T1000 (cell line): ENCODE measurements around the gene CNPY4.
A peak's percentile ranks its signal among the peaks of the same experiment; 100 is the strongest.
"Not testable (repeated sequence)": the region's sequence is repeated elsewhere in the genome, so short reads cannot be mapped to it uniquely, and the experiment has no call there.

ENCODE experiments used
- DNase-seq: peaks from one replicate; lab custom pipeline; 2025; ENCODE audit warnings: mixed read lengths; lab: John Stamatoyannopoulos, UW

Gene CNPY4

GRCh38 chr7:100119970-100120732 is 717 bp downstream of the CNPY4 start:
- no peak for DNase-seq

- DNase-seq: no peak
These were observed 1.3 kb downstream of the CNPY4 start for GRCh38 chr7:100120733-100121036.

GRCh38 chr7:100122067-100122466 is 2.6 kb downstream of the CNPY4 start:
- no peak for DNase-seq

- DNase-seq: no peak
These were observed 3.1 kb downstream of the CNPY4 start for GRCh38 chr7:100122568-100122967.

- no peak for DNase-seq
These were observed 5.1 kb downstream of the CNPY4 start for GRCh38 chr7:100124301-100125230.

DNA sequence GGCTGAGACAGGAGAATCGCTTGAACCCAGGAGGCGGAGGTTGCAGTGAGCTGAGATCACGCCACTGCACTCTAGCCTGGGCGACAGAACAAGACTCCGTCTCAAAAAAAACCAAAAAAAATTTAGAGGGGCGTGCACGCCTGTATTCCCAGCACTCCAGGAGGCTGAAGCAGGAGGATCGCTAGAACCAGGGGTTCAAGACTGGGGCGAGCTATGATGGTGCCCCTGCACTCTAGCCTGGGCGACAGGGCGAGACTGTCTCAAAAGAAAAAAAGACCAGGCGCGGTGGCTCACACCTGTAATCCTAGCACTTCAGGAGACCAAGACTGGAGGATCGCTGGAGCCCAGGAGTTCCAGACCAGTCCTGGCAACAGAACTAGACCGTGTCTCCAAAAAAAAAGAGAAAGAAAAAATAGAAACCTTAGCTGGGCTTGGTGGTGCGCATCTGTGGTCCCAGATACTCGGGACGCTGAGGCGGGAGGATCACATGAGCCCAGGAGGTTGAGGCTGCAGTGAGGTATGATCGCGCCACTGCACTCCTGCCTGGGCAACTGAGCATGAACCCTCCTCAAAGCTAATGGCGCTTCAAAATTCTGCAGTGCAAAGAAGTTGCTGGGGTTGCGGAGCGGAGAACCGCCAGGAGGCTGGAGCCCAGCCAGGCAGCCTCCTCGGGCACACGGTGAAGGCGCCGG is 7.0 kb downstream of the CNPY4 start:
- no peak for DNase-seq

DNA sequence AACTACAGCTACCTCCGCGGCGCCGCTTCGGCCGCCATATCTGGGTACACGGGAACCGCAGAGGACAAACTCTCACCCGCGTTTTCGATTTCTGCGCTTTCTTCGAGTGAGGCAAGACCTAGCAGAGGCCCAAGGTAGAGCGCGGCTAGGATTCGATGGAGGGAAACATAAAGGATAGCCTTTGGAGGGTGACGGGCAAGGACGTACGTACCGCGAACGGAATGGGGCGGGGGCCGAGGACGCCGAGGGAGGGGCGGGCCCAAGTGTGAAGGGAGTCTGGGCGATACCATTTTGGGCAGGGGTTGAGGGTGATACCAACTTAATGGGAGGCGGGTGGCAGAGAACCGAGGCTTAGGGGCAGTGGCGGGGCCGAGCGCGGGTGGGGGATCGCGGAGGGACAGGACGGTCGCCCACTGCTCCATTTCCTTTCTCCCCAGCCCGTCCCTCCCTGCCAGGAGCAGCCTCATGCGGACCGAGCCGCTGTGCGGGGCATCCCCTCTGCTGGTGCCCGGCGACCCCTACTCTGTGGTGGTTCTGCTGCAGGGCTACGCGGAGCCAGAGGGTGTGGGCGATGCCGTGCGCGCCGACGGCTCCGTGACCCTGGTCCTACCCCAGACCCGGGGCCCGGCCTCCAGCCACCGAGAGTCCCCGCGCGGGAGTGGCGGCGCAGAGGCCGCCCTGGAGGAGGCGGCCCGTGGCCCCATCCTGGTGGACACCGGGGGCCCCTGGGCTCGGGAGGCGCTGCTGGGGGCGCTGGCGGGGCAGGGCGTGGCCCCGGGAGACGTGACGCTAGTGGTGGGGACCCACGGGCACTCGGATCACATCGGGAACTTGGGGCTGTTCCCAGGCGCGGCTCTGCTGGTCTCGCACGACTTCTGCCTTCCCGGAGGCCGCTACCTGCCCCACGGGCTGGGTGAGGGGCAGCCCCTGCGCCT is 7.8 kb downstream of the CNPY4 start, which contains the start of gene MBLAC1:
Gene MBLAC1 (plus strand): TSS at position 37 of the 935 bp plus-strand sequence. CDS start 429 bp downstream, at position 466.
- DNase-seq: peak; percentile 76

DNA sequence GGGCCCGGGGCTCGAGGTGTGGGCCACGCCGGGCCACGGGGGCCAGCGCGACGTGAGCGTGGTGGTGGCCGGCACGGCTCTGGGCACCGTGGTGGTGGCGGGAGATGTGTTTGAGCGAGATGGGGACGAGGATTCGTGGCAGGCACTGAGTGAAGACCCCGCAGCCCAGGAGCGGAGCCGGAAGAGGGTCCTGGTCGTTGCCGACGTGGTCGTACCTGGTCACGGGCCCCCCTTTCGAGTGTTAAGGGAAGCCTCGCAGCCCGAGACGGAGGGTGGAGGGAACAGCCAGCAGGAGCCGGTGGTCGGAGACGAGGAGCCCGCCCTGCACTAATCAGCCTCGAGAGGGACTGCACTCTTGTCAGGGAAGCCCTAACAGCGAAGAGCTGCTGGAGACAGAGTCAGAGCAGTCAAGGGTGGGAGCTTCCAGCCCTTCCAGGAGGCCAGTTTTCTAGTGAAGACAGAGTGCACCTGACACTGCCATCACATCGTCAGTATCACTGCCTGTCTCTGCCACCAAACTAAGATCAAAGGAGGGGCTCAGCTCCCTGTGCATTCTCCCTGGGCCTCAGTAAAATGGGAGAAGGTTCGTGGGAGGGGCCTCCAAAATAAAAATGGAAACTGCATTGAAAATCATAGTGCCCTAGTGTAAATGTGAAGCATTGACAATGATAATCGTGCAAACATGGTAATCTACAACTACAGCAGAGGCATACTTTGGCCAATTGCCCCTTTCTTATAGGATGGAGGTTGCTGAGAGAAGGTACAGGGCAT is 8.6 kb downstream of the CNPY4 start:
- no peak for DNase-seq

GRCh38 chr7:100128637-100128963 is 9.2 kb downstream of the CNPY4 start:
- no peak for DNase-seq

DNA sequence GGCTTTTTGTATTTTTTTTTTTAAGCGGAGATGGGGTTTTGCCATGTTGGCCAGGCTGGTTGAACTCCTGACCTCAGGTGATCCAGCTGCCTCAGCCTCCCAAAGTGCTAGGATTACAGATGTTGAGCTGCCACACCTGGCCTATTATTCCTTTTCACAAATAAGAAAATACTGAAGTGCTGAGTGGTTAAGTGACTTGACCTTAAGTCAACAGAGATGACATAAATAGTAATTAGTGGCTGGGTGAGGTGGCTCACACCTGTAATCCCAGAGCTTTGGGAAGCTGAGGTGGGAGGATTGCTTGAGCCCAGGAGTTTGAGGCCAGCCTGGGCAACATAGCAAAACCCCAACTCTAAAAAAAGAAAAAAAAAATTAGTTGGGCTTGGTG is 10.8 kb downstream of the CNPY4 start:
- not testable (repeated sequence) for DNase-seq

- peak; percentile 29 for DNase-seq
These were observed 11.4 kb downstream of the CNPY4 start for GRCh38 chr7:100130608-100131453.

GRCh38 chr7:100132126-100132525 is 12.7 kb downstream of the CNPY4 start:
- DNase-seq: no peak

DNA sequence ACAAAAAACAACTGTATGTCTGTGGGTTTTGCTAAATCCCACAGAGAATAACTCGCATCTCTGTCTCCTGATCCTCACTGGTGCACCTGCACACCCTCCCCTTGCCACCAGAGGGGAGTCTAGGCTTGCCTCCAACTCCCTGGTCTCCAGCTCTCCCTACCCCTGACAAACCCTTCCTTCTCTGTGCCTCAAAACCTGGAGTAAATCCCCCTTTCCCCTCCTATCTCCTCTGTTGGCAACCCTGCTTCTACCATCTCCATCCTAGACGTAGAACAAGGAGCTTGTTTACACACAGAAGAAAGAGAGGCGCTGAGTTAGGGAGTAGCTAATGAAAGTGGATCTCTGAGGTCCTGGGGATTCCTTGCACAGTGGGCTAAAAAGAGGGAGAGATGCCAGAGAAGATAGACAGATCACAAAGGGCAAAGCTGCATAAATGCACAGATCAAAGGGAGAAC is 13.3 kb downstream of the CNPY4 start:
- peak; percentile 46 for DNase-seq

DNA sequence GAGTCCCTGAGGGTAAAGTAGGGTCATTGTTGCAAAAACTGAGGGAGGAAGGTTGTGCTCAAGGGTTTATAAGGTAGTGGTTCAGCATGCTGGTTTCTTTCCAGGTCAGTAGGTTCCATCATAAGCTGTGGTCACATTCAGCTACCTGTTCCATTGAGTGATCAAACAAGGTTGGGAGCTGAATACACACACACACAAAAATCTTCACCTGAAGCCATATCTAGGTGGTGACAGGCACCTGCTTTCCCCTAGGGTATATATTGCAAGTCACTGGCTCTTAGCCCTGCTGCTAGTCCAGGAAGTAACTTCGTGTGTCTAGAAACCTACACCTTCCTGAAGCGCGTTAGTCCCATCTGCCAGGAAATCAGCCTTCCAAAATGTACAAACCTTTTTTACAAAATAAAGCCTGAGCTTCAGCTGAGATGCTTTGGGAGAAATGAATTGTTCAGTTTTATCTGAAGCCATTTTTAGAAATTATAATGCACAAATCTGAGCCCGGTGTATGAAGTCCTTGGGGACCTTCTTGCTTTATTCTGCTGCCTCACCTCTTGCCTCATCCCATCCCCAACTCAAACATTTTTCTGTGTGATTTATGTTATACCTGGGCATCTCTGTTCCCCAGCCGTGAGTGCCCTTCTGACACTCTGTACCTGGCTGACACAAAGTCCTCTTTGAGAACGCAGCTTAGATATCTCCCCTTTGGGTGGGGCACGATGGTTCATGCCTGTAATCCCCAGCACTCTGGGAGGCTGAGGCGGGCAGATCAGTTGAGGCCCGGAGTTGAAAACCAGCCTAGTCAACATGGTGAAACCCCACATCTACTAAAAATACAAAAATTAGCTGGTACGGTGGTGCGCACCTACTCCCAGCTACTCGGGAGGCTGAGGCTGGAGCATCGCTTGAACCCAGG is 18.7 kb downstream of the CNPY4 start:
- no peak for DNase-seq

DNA sequence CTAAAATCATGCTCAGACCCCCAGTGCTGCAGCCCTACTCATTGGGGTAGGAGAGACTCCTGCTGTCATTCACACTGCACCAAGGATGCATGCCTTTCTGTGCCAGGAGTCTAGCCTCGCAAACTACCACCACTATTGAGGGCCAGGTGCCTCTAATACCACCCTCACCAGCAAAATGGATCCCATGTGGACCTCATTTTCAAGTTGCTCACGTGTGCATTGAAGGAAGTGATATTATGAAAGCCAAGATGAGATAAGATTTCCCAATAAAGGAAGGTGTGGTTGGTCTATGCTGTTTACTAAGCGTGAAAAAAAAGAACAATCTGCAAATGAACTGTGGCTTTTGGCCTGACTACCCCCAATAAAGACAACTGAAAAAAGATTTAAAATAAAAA is 22.1 kb downstream of the CNPY4 start:
- DNase-seq: no peak

DNA sequence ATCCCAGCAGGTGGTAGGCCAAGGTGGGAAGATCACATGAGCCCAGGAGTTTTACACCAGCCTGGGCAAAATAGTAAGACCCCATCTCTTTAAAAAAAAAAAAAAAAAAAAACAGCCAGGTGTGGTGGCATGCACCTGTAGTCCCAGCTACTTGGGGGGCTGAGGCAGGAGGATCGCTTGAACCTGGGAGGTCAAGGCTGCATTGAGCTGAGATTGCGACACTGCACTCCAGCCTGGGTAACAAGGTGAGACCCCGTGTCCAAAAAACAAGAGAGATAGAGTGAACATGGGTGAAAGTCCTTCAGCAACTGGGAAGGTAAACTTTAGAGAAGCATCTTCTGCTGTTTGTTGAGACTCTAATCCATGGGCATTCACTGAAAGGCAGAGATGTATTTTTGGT is 23.0 kb downstream of the CNPY4 start:
- no peak for DNase-seq

DNA sequence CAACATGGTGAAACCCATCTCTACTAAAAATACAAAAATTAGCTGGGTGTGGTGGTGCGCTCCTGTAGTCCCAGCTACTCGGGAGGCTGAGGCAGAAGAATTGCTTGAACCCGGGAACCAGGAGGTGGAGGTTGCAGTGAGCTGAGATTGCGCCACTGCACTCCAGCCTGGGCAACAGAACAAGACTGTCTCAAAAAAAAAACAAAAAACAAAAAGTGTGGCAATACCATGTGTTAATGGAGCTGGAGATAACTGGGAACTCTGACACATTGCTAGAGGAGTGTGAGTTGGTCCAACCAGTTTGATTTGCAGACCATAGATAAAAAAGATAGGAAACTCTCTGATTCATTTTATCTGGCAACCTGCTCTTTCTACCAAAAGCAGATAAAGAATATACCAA is 26.9 kb downstream of the CNPY4 start:
- DNase-seq: not testable (repeated sequence)

DNA sequence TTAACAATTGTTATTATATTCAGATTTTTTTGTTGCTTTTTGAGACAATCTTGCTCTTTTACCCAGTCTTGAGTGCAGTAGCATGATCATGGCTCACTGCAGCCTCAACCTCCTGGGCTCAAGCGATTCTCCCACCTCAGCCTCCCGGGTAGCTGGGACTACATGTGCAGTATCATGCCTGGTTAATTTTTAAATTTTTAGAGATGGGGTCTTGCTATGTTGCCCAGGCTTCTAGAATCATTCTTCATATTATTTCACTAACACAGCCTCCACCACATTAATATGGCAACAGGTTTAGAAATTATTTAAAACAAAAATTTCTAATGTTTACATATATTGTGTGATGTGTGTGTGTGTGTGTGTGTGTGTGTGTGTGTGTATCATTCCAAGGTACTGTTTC is 27.8 kb downstream of the CNPY4 start:
- no peak for DNase-seq

DNA sequence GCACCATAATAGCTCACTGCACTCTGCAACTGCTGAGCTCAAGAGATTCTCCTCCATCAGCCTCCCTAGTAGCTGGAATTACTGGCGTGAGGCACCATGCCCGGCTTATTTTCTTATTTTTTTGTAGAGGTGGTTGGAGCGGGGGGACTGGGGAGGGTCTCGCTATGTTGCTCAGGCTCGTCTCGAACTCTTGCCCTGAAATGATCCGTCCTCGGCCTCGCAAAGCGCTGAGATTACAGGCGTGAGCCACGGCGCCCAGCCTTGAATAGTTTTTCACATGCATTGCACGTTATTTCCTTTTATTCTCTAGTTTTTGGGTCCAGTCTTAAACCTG is 28.8 kb downstream of the CNPY4 start:
- DNase-seq: no peak
